H1 (cell line): Measurements from ENCODE around the gene NABP1. TPM values are rescaled to one million over a fixed set of nuclear protein-coding genes. Genes with fewer than 3 reads are reported as not detected.

Source experiments
- CTCF ChIA-PET: fragments of 300-600 bp; sonication (Branson Sonifier 250); formaldehyde crosslinking; loops from one replicate; lab custom pipeline; 2021; ENCODE audit not compliant: partially characterized antibody; lab: Charles Lee
- POLR2A ChIA-PET: fragments of 300-600 bp; sonication (Branson Sonifier 250); formaldehyde crosslinking; loops from one replicate; lab custom pipeline; 2021; ENCODE audit warnings: inconsistent platforms; ENCODE audit not compliant: partially characterized antibody; lab: Charles Lee
- DNase-seq, 2 experiments: peaks; one replicate each; pipeline versions ENCODE4 v3.0.0 to v3.0.0-alpha.2; 2010 to 2022; ENCODE audit warnings: low spot score in 2 of 2, low read depth in 1 of 2, mixed read lengths in 1 of 2
- FAIRE-seq: peaks from 2 replicates; lab custom pipeline; 2011; peaks lifted over from hg19 to GRCh38; lab: Jason Lieb, UNC
- H2AFZ ChIP-seq: 2 replicates; pipeline ENCODE4 v1.8.1; 2012; ENCODE audit warnings: low read length, inconsistent platforms
- H2AK5ac ChIP-seq: 2 replicates; pipeline ENCODE4 v1.6.1; 2013; ENCODE audit warnings: low read depth, low read length
- H2BK120ac ChIP-seq: replicated peaks from 2 replicates; pipeline ENCODE3; 2013; ENCODE audit warnings: low read depth, low read length, inconsistent platforms
- H2BK12ac ChIP-seq: 2 replicates; pipeline ENCODE4 v1.6.1; 2013; ENCODE audit warnings: low read depth, low read length
- H2BK15ac ChIP-seq: 2 replicates; pipeline ENCODE4 v1.6.1; 2013; ENCODE audit warnings: low read length
- H2BK20ac ChIP-seq: 2 replicates; pipeline ENCODE4 v1.6.1; 2013; ENCODE audit warnings: low read length
- H2BK5ac ChIP-seq: 2 replicates; pipeline ENCODE4 v1.6.1; 2013; ENCODE audit warnings: low read depth, low read length
- H3K14ac ChIP-seq: 2 replicates; pipeline ENCODE4 v1.6.1; 2013; ENCODE audit warnings: inconsistent platforms; ENCODE audit not compliant: insufficient read length
- H3K18ac ChIP-seq: 2 replicates; pipeline ENCODE4 v1.6.1; 2013; ENCODE audit warnings: low read length; ENCODE audit errors: extremely low read depth
- H3K23ac ChIP-seq: 2 replicates; pipeline ENCODE4 v1.6.1; 2013; ENCODE audit warnings: inconsistent platforms; ENCODE audit not compliant: insufficient read length
- H3K23me2 ChIP-seq: 2 replicates; pipeline ENCODE4 v1.6.1; 2013; ENCODE audit warnings: low read depth, low read length
- H3K27ac ChIP-seq: 2 replicates; pipeline ENCODE4 v1.6.1; 2011; ENCODE audit warnings: low read depth, low read length, inconsistent platforms
- H3K27me3 ChIP-seq, 4 experiments: replicated peaks in 1 of 4; 1 replicate in 1 of 4; 2 replicates in 3 of 4; pipeline versions ENCODE4 v1.6.1 to v1.8.1; 2011 to 2013; ENCODE audit warnings: low read length in 3 of 4, mild to moderate bottlenecking in 3 of 4, inconsistent platforms in 2 of 4, mixed read lengths in 2 of 4, moderate library complexity in 1 of 4; ENCODE audit not compliant: control insufficient read depth in 3 of 4, insufficient read depth in 3 of 4; ENCODE audit errors: extremely low read depth in 1 of 4
- H3K36me3 ChIP-seq, 4 experiments: 2 replicates each; pipeline versions ENCODE4 v1.6.1 to v1.8.1; 2011 to 2013; ENCODE audit warnings: mild to moderate bottlenecking in 4 of 4, low read length in 3 of 4, moderate library complexity in 2 of 4, control low read depth in 1 of 4, inconsistent platforms in 1 of 4; ENCODE audit not compliant: insufficient read depth in 4 of 4, control insufficient read depth in 2 of 4
- H3K4ac ChIP-seq: replicated peaks from 2 replicates; pipeline ENCODE3; 2013; ENCODE audit warnings: low read length, low read depth, mixed read lengths, inconsistent platforms; ENCODE audit not compliant: insufficient read length
- H3K4me1 ChIP-seq, 4 experiments: replicated peaks in 1 of 4; 1 replicate in 1 of 4; 2 replicates in 3 of 4; pipeline versions ENCODE4 v1.6.1 to v1.8.1; 2011 to 2013; ENCODE audit warnings: low read length in 3 of 4, inconsistent platforms in 2 of 4, mixed read lengths in 1 of 4; ENCODE audit not compliant: insufficient read depth in 4 of 4, control insufficient read depth in 3 of 4
- H3K4me2 ChIP-seq, 2 experiments: 2 replicates each; pipeline versions ENCODE4 v1.6.1 to v1.8.1; 2011 to 2013; ENCODE audit warnings: low read depth in 2 of 2, low read length in 2 of 2, control low read depth in 1 of 2, inconsistent platforms in 1 of 2, mild to moderate bottlenecking in 1 of 2; ENCODE audit not compliant: insufficient read depth in 1 of 2
- H3K4me3 ChIP-seq, 4 experiments: fragments of 200-600, 300-600 bp in 1 of 4; sonication (generic), shearing (Covaris generic), sonication (Bioruptor Twin) in 1 of 4; 2 replicates each; pipeline versions ENCODE4 v1.5.1 to v1.8.1; 2011 to 2016; ENCODE audit warnings: low read length in 4 of 4, low read depth in 3 of 4, control low read depth in 2 of 4, inconsistent platforms in 2 of 4, mild to moderate bottlenecking in 2 of 4, mixed read lengths in 1 of 4, moderate library complexity in 1 of 4; ENCODE audit not compliant: insufficient read depth in 2 of 4; ENCODE audit errors: extremely low read depth in 1 of 4
- H3K56ac ChIP-seq: replicated peaks from 2 replicates; pipeline ENCODE3; 2013; ENCODE audit warnings: low read depth, mild to moderate bottlenecking, mixed read lengths, low read length, inconsistent platforms; ENCODE audit not compliant: insufficient read length
- H3K79me1 ChIP-seq: 2 replicates; pipeline ENCODE4 v1.6.1; 2013; ENCODE audit warnings: low read depth, low read length, control low read depth
- H3K79me2 ChIP-seq, 2 experiments: 2 replicates each; pipeline versions ENCODE4 v1.6.1 to v1.8.1; 2012 to 2013; ENCODE audit warnings: low read length in 2 of 2, mild to moderate bottlenecking in 2 of 2, inconsistent platforms in 1 of 2; ENCODE audit not compliant: insufficient read depth in 2 of 2, control insufficient read depth in 1 of 2
- H3K9ac ChIP-seq, 4 experiments: replicated peaks in 1 of 4; 1 replicate in 1 of 4; 2 replicates in 3 of 4; pipeline versions ENCODE4 v1.6.1 to v1.8.1; 2011 to 2013; ENCODE audit warnings: low read depth in 3 of 4, low read length in 3 of 4, control low read depth in 2 of 4, mild to moderate bottlenecking in 2 of 4, moderate library complexity in 2 of 4, inconsistent platforms in 1 of 4; ENCODE audit errors: extremely low read depth in 1 of 4
- H3K9me3 ChIP-seq, 2 experiments: 2 replicates each; pipeline versions ENCODE4 v1.6.1 to v1.8.1; 2012 to 2013; ENCODE audit warnings: mild to moderate bottlenecking in 2 of 2, moderate library complexity in 2 of 2, control low read depth in 1 of 2, inconsistent platforms in 1 of 2, low read depth in 1 of 2, low read length in 1 of 2, mixed read lengths in 1 of 2; ENCODE audit not compliant: insufficient read depth in 2 of 2
- H4K20me1 ChIP-seq, 2 experiments: replicated peaks in 1 of 2; 2 replicates each; pipeline versions ENCODE3 to v1.8.1; 2011 to 2013; ENCODE audit warnings: inconsistent platforms in 2 of 2, low read length in 2 of 2, mild to moderate bottlenecking in 1 of 2; ENCODE audit not compliant: insufficient read depth in 2 of 2, control insufficient read depth in 1 of 2
- H4K5ac ChIP-seq: 2 replicates; pipeline ENCODE4 v1.6.1; 2013; ENCODE audit warnings: low read length, low read depth, mixed read lengths, inconsistent platforms; ENCODE audit not compliant: insufficient read length
- H4K8ac ChIP-seq: 2 replicates; pipeline ENCODE4 v1.8.0; 2013; ENCODE audit warnings: mild to moderate bottlenecking, moderate library complexity, low read length, inconsistent platforms; ENCODE audit not compliant: insufficient read depth; ENCODE audit errors: extremely low read depth
- H4K91ac ChIP-seq: replicated peaks from 2 replicates; pipeline ENCODE3; 2013; ENCODE audit warnings: low read length, mixed read lengths, inconsistent platforms; ENCODE audit not compliant: insufficient read length
- RXRA ChIP-seq: IDR thresholded peaks from 2 replicates; pipeline ENCODE4 v1.6.1; 2011; ENCODE audit warnings: low read depth, mild to moderate bottlenecking, low read length, moderate library complexity; ENCODE audit not compliant: insufficient read depth
- WGBS, 2 experiments: shearing (Covaris generic) in 1 of 2; methylation state at CpG; one replicate each; pipeline versions ENCODE4 v1.1.6 to v1.1.7; 2013 to 2015; ENCODE audit warnings: low lambda C conversion rate in 2 of 2, mixed read lengths in 2 of 2, inconsistent platforms in 1 of 2, low coverage in 1 of 2, missing lambda C conversion rate in 1 of 2; ENCODE audit not compliant: insufficient replicate concordance in 2 of 2, insufficient coverage in 1 of 2, insufficient read length in 1 of 2; ENCODE audit errors: extremely low coverage in 1 of 2, missing lambda C conversion rate in 1 of 2; 5-methylcytosine and 5-hydroxymethylcytosine counted together
- polyA plus RNA-seq, 7 experiments: library from polyadenylated mRNA; depleted of rRNA in 3 of 7; stranded (reverse) in 5 of 7; unstranded in 2 of 7; fragments of >200 nt in 5 of 7; fragments of 200-250 nt in 2 of 7; gene quantifications; 1 replicate in 5 of 7; 2 replicates in 1 of 7; 4 replicates in 1 of 7; pipeline versions ENCODE4 v1.2.1 to v1.2.3, GENCODE V29; 2011 to 2013; ENCODE audit warnings: missing spikeins in 2 of 7, mixed read lengths in 2 of 7
- total RNA-seq: library from RNA; stranded (reverse); fragmentation: NEBNext Ultra II Directional; extraction: Animal tissue kit (Norgen Biotek cat#: 25700); gene quantifications from 2 replicates; pipeline ENCODE4 v1.2.1, GENCODE V29; 2021
- TF ChIP-seq, protein P1 (sequence below): IDR thresholded peaks from 2 replicates; pipeline ENCODE4 v1.6.1; 2011; ENCODE audit warnings: low read length, improper control_type of control experiment

Gene NABP1
- total and polyA plus RNA-seq, 2 of the 8 experiments (the other 6 are each of a cell fraction or from before 2014, with no cell fraction given): 0.63 to 4.8 TPM

DNA sequence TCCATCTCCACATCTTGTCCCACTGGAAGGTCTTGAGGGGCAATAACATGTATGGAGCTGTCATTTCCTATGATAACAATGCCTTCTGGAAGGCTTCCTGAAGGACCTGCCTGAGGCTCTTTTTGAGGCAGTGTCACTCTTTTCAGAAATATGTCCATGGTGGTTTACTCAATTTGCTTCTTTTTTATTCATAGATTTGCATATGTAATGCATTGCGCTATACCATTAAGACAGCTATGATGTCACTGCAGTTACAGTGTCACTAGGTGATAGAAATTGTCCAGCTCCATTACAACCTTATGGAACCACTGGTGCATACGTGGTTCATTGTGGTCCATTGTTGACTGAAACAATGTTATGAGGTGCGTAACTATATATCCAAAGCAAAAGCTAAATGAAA is 19.9 kb downstream of the NABP1 start:
- Histone ChIP-seq H3K27me3 (no peaks in the 10 kb centered on the region), H2BK5ac (no peak overlapping the region), H2BK15ac (no peak overlapping the region), H3K27ac (no peak overlapping the region), H3K9ac (no peak overlapping the region), H2AK5ac (no peak overlapping the region), H2BK12ac (no peak overlapping the region), H3K23me2 (no peaks in the 10 kb centered on the region), H3K9me3 (peaks cover 0 to 2% of the 10 kb centered on the region in 2 experiments; a peak in 1 of 4 replicates), H2BK120ac (no peak overlapping the region), H4K20me1 (no peaks in the 10 kb centered on the region), H3K4me3 (no peak overlapping the region)
- FAIRE-seq: no peak
- CTCF ChIA-PET: interaction anchor here (0.8 to 3.2 kb wide), 8 partner anchors 9 to 159 kb away, joined by 3 to 12 read pairs (median 3); no protein-coding TSS in a partner anchor
- 93% methylated on average over 3 of the region's 3 CpGs; no CpG with 5 or more reads in 1 of the 2 experiments for WGBS, 2 experiments
- DNase-seq: no peak
- TF ChIP-seq RXRA: no peak
- TF ChIP-seq, protein P1, sequence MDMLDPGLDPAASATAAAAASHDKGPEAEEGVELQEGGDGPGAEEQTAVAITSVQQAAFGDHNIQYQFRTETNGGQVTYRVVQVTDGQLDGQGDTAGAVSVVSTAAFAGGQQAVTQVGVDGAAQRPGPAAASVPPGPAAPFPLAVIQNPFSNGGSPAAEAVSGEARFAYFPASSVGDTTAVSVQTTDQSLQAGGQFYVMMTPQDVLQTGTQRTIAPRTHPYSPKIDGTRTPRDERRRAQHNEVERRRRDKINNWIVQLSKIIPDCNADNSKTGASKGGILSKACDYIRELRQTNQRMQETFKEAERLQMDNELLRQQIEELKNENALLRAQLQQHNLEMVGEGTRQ: no peak
- TF ChIP-seq, all 59 proteins: peak for 0
- H3K23ac ChIP-seq: no peak overlapping the region
- H3K4me1 ChIP-seq: no peaks in the 10 kb centered on the region
- no peaks in the 10 kb centered on the region for H3K36me3 ChIP-seq
- H3K56ac ChIP-seq: no peak overlapping the region
- no peak overlapping the region for H4K8ac ChIP-seq
- no peak overlapping the region for H4K5ac ChIP-seq
- H3K14ac ChIP-seq: no peak overlapping the region
- no peak overlapping the region for H2AFZ ChIP-seq
- POLR2A ChIA-PET: interaction anchor here (0.9 kb wide), 1 partner anchor 24 kb away, joined by 3 read pairs; no protein-coding TSS in a partner anchor
- no peaks in the 10 kb centered on the region for H3K79me2 ChIP-seq
- no peak overlapping the region for H3K4ac ChIP-seq
- no peak overlapping the region for H3K4me2 ChIP-seq
- H3K18ac ChIP-seq: no peak overlapping the region
- no peak overlapping the region for H2BK20ac ChIP-seq
- no peak overlapping the region for H4K91ac ChIP-seq
- H3K79me1 ChIP-seq: no peaks in the 10 kb centered on the region
